ENCODE results near the gene SURF6. TPM values are rescaled to one million over a fixed set of nuclear protein-coding genes. Genes with fewer than 3 reads are reported as not detected.
"Not testable (repeated sequence)": the region's sequence is repeated elsewhere in the genome, so short reads cannot be mapped to it uniquely, and the experiment has no call there.

SURF6 gene
- total RNA-seq, 4 donors from 2014 or later = 22.5 to 36.3 (median 25.8) TPM

DNA sequence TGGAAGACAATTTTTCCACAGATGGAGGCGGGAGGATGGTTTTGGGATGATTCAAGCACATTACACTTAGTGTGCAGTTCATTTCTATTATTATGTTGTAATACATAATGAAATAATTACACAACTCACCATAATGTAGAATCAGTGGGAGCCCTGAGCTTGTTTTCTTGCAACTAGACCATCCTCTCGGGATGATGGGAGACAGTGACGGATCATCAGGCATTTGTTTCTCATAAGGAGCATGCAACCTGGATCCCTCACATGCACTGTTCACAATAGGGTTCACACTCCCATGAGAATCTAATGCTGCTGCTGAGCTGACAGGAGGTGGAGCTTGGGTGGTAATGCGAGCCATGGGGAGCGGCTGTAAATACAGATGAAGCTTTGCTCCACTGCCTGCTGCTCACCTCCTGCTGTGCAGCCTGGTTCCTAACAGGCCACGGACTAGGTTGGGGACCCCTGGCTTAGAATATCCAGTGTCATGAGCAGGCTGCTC lies 41.8 kb upstream of the SURF6 start:
- ATAC-seq = no peak
- Histone ChIP-seq H3K9me3 (no peaks in the 10 kb centered on the region), H3K27ac (no peak overlapping the region), H3K36me3 (peaks cover 0 to 7% of the 10 kb centered on the region in 2 donors), H3K27me3 (no peaks in the 10 kb centered on the region), H3K4me1 (peaks cover 0 to 33% (median 18%) of the 10 kb centered on the region in 3 donors), H3K4me3 (no peak overlapping the region)
- WGBS, 2 donors (ENCODE audit: low coverage in 1 of 2) = 74 to 78% methylated on average over 3 to 4 of the region's 6 CpGs
- TF ChIP-seq POLR2AphosphoS5 (IDR thresholded peaks at IDR 0.05) = no peak
- no peak for TF ChIP-seq POLR2A (IDR thresholded peaks at IDR 0.05)
- TF ChIP-seq, protein P1, sequence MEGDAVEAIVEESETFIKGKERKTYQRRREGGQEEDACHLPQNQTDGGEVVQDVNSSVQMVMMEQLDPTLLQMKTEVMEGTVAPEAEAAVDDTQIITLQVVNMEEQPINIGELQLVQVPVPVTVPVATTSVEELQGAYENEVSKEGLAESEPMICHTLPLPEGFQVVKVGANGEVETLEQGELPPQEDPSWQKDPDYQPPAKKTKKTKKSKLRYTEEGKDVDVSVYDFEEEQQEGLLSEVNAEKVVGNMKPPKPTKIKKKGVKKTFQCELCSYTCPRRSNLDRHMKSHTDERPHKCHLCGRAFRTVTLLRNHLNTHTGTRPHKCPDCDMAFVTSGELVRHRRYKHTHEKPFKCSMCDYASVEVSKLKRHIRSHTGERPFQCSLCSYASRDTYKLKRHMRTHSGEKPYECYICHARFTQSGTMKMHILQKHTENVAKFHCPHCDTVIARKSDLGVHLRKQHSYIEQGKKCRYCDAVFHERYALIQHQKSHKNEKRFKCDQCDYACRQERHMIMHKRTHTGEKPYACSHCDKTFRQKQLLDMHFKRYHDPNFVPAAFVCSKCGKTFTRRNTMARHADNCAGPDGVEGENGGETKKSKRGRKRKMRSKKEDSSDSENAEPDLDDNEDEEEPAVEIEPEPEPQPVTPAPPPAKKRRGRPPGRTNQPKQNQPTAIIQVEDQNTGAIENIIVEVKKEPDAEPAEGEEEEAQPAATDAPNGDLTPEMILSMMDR (IDR thresholded peaks at IDR 0.05) = no peak
- no peak for TF ChIP-seq EP300 (IDR thresholded peaks at IDR 0.05)

DNA sequence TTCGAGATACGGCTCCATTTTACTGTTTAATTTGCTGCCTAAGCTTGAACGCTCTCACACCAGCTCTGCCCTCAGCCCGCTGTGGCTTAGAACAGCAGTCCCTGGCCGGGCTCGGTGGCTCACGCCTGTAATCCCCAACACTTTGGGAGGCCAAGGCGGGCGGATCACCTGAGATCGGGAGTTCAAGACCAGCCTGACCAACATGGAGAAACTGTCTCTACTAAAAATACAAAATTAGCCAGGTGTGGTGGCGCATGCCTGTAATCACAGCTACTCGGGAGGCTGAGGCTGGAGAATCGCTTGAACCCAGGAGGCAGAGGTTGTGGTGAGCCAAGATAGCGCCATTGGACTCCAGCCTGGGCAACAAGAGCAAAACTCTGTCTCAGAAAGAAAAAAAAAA lies 41.3 kb upstream of the SURF6 start:
- not testable (repeated sequence) for H3K27me3 ChIP-seq, H3K9me3 ChIP-seq, H3K4me3 ChIP-seq, ATAC-seq, H3K27ac ChIP-seq
- Histone ChIP-seq H3K36me3 (peaks cover 0 to 12% of the 10 kb centered on the region in 2 donors), H3K4me1 (peaks cover 0 to 38% (median 22%) of the 10 kb centered on the region in 3 donors)
- WGBS, 2 donors (ENCODE audit: low coverage in 1 of 2) = 68 to 86% methylated on average over 2 to 11 of the region's 14 CpGs

DNA sequence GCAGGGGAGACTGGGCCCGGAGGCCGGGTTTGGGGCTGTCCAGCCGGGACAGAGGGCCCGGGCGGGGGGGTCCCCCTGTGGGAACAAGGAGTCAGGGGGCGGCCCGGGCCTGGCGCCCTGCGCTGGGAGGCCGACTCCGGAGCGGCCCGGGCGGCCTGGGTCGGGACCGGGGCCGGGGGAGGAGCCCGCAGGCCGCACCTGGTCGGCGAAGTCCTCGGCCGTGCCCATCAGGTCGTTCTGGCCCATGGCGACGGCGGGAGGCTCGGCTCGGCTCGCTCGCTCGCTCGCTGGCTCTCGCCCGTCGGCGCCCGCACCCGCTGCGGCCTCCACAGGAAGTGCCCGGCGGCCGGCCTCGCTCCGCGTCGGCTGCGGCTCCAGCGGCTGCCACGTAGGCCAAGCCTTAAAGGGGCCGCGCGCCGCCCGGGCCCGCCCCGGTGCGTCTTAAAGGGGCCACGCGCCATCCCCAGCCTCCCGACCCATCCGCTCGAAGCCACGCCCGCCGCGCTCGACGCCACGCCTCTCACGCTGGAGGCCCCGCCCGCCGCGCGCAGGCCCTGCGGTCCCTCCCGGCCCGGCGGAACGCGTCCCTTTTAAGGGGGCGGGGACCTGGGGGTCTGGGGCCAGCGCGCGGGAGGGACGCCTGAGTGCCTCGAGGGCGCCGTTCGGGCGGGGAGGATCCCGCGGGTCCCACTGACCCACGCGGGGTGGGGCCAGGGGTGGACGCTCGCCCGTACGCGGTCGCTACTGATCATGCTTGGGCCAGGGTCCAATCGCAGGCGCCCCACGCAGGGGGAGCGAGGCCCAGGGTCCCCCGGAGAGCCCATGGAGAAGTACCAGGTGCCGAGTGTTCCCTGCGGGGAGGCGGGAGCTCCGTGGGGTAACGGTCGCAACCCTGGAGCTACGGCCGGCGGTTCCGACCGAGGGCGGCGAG lies 40.0 kb upstream of the SURF6 start, which contains the start of the genes STKLD1 and SURF4:
TSS of gene STKLD1 (plus strand) at position 643 of the 931 bp plus-strand sequence. CDS start at position 751, 108 bp downstream.
TSS of gene SURF4 (minus strand) at position 337 of the 931 bp plus-strand sequence. CDS start at position 246, 91 bp downstream.
- no peaks in the 10 kb centered on the region for H3K27me3 ChIP-seq
- peaks cover 0 to 17% of the 10 kb centered on the region in 2 donors for H3K36me3 ChIP-seq
- peak; percentile 98 for ATAC-seq
- H3K4me3 ChIP-seq = peak within 1 kb of the TSS; percentile 87 to 100
- peak; percentile 82 to 88 for TF ChIP-seq POLR2A (IDR thresholded peaks at IDR 0.05)
- TF ChIP-seq, protein P1 (IDR thresholded peaks at IDR 0.05) = peak in 3 of 4 experiments; percentile 7 to 60 (median 53)
- TF ChIP-seq EP300 (IDR thresholded peaks at IDR 0.05) = no peak
- TF ChIP-seq POLR2AphosphoS5 (IDR thresholded peaks at IDR 0.05) = peak; percentile 54
- H3K4me1 ChIP-seq = peaks cover 0 to 51% (median 35%) of the 10 kb centered on the region in 3 donors
- H3K9me3 ChIP-seq = no peaks in the 10 kb centered on the region
- WGBS, 2 donors (ENCODE audit: low coverage in 1 of 2) = no CpG with 5 or more reads among the region's 120 CpGs
- peak within 1 kb of the TSS; percentile 90 to 97 (median 94) for H3K27ac ChIP-seq

DNA sequence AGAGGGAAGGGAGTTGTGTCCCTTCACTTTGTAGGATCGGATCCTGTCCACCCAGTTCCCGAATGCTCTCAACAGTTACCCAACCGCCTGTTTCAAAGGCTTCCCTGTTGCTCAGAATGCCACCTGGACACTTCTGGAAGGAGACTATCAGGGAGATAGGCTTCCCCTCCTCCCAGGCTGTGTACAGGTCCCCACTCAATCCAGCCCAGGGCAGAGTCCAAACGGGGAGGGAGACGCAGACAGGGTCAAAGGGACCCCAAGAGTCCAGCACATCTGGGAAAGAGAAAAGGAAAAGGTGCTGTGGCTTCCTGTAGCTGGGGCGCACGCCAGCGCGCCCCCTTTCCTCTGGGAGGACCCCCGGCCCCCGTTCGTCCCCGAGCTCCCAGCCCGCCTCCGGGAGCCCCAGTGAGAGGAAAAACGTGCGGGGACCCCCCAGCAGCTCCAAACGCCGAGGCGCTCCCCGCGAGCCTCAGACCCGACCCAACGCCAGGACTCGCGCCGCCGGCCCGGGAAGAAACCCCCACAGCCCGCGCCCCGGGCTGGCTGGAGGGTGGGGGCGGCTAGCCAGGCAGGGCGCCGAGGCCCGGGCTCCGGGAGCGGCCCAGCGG lies 39.2 kb upstream of the SURF6 start:
- ATAC-seq = no peak
- TF ChIP-seq POLR2A (IDR thresholded peaks at IDR 0.05) = no peak
- TF ChIP-seq, protein P1 (IDR thresholded peaks at IDR 0.05) = no peak
- TF ChIP-seq EP300 (IDR thresholded peaks at IDR 0.05) = no peak
- WGBS, 2 donors (ENCODE audit: low coverage in 1 of 2) = 0 to 4% methylated on average over 3 to 6 of the region's 39 CpGs
- Histone ChIP-seq H3K9me3 (no peaks in the 10 kb centered on the region), H3K27me3 (no peaks in the 10 kb centered on the region), H3K4me1 (peaks cover 0 to 59% (median 41%) of the 10 kb centered on the region in 3 donors), H3K36me3 (peaks cover 0 to 23% of the 10 kb centered on the region in 2 donors), H3K27ac (peak overlapping the region; percentile 90 to 97 (median 94)), H3K4me3 (peak overlapping the region; percentile 87 to 100)

- no peaks in the 10 kb centered on the region for H3K9me3 ChIP-seq
- no peak for ATAC-seq
- TF ChIP-seq POLR2A (IDR thresholded peaks at IDR 0.05) (no peak), POLR2AphosphoS5 (IDR thresholded peaks at IDR 0.05) (no peak), EP300 (IDR thresholded peaks at IDR 0.05) (no peak)
- TF ChIP-seq, protein P1 (IDR thresholded peaks at IDR 0.05) = no peak
- H3K27me3 ChIP-seq = no peaks in the 10 kb centered on the region
- 10 to 16% methylated on average over 12 of the region's 12 CpGs for WGBS, 2 donors (ENCODE audit: low coverage in 1 of 2)
- H3K4me3 ChIP-seq = peak overlapping the region; percentile 87 to 100
- H3K36me3 ChIP-seq = peaks cover 0 to 28% of the 10 kb centered on the region in 2 donors
- H3K4me1 ChIP-seq = peaks cover 0 to 64% (median 42%) of the 10 kb centered on the region in 3 donors
- peak overlapping the region in 3 of 4 donors; percentile 92 to 97 (median 95) for H3K27ac ChIP-seq
Measured at GRCh38 chr9:133374612-133375115, 38.7 kb upstream of the SURF6 start.
